SK-N-SH (cell line): Measurements from ENCODE around the gene SLC27A2. TPM values are rescaled to one million over a fixed set of nuclear protein-coding genes. Genes with fewer than 3 reads are reported as not detected.

Experiments
- CTCF ChIA-PET: fragments of 300-600, 350-600 bp; formaldehyde crosslinking; extraction: SDS; loops from one replicate; lab custom pipeline; 2021; lab: Yijun Ruan, JAX
- POLR2A ChIA-PET: fragments of 350-600 bp; sonication (Branson Sonifier 250); formaldehyde crosslinking; extraction: SDS; loops from one replicate; lab custom pipeline; 2020; ENCODE audit warnings: antibody characterized with exemption, inconsistent platforms; lab: Yijun Ruan, JAX
- DNase-seq: peaks from one replicate; pipeline ENCODE4 v3.0.0; 2012
- H2AFZ ChIP-seq: fragments of 200-600 bp; sonication (generic); 2 replicates; pipeline ENCODE4 v1.8.1; 2016; ENCODE audit warnings: antibody characterized with exemption, mild to moderate bottlenecking, low read depth
- H3F3A ChIP-seq: fragments of 200-600 bp; sonication (generic); replicated peaks from 2 replicates; pipeline ENCODE3; 2016; ENCODE audit warnings: antibody characterized with exemption, mild to moderate bottlenecking; ENCODE audit not compliant: insufficient read depth
- H3K27ac ChIP-seq, 2 experiments: fragments of 200-500 bp in 1 of 2; fragments of 200-600 bp in 1 of 2; sonication (Bioruptor generic) in 1 of 2; sonication (generic), shearing (Covaris generic) in 1 of 2; 2 replicates each; pipeline versions ENCODE4 v1.5.1 to v1.6.1; 2014 to 2016; ENCODE audit warnings: low read depth in 2 of 2, inconsistent platforms in 1 of 2, low read length in 1 of 2, mild to moderate bottlenecking in 1 of 2, mixed read lengths in 1 of 2
- H3K27me3 ChIP-seq: fragments of 200-600 bp; sonication (generic), shearing (Covaris generic); 2 replicates; pipeline ENCODE4 v1.6.1; 2016; ENCODE audit warnings: mixed run types; ENCODE audit not compliant: insufficient read depth
- H3K36me3 ChIP-seq, 2 experiments: fragments of 200-500 bp in 1 of 2; fragments of 200-600 bp in 1 of 2; sonication (Bioruptor generic) in 1 of 2; sonication (generic) in 1 of 2; replicated peaks in 1 of 2; 2 replicates each; pipeline versions ENCODE3 to v1.5.1; 2014 to 2016; ENCODE audit warnings: low read length in 1 of 2, mild to moderate bottlenecking in 1 of 2; ENCODE audit not compliant: insufficient read depth in 2 of 2, control insufficient read depth in 1 of 2
- H3K4me1 ChIP-seq, 2 experiments: fragments of 200-500 bp in 1 of 2; fragments of 200-600 bp in 1 of 2; sonication (Bioruptor generic) in 1 of 2; sonication (generic), shearing (Covaris generic) in 1 of 2; 2 replicates each; pipeline versions ENCODE4 v1.5.1 to v1.6.1; 2014 to 2016; ENCODE audit warnings: low read depth in 1 of 2, low read length in 1 of 2, mixed run types in 1 of 2; ENCODE audit not compliant: insufficient read depth in 2 of 2, control insufficient read depth in 1 of 2
- H3K4me2 ChIP-seq: fragments of 200-600 bp; sonication (generic), shearing (Covaris generic); 2 replicates; pipeline ENCODE4 v1.6.1; 2017; ENCODE audit warnings: mixed run types
- H3K4me3 ChIP-seq, 2 experiments: fragments of 200-500 bp in 1 of 2; fragments of 200-600 bp in 1 of 2; sonication (Bioruptor generic) in 1 of 2; sonication (generic), shearing (Covaris generic) in 1 of 2; 2 replicates each; pipeline versions ENCODE4 v1.5.1 to v1.8.1; 2014 to 2016; ENCODE audit warnings: low read depth in 2 of 2, inconsistent platforms in 1 of 2, low read length in 1 of 2, mild to moderate bottlenecking in 1 of 2, mixed read lengths in 1 of 2, moderate library complexity in 1 of 2
- H3K79me2 ChIP-seq: fragments of 200-600 bp; sonication (generic); 2 replicates; pipeline ENCODE4 v1.8.1; 2017; ENCODE audit warnings: mild to moderate bottlenecking; ENCODE audit not compliant: insufficient read depth
- H3K9ac ChIP-seq: fragments of 200-600 bp; sonication (generic); 2 replicates; pipeline ENCODE4 v1.6.1; 2017; ENCODE audit warnings: mixed run types
- H3K9me2 ChIP-seq: fragments of 200-600 bp; sonication (generic); 2 replicates; pipeline ENCODE4 v1.6.1; 2017; ENCODE audit warnings: mixed run types
- H3K9me3 ChIP-seq: fragments of 200-600 bp; sonication (generic); 2 replicates; pipeline ENCODE4 v1.6.1; 2017; ENCODE audit warnings: mixed run types, mild to moderate bottlenecking, moderate library complexity
- H4K20me1 ChIP-seq: fragments of 200-600 bp; sonication (generic); 2 replicates; pipeline ENCODE4 v1.6.1; 2017; ENCODE audit warnings: mild to moderate bottlenecking, mixed run types; ENCODE audit not compliant: insufficient read depth
- CHD2 ChIP-seq: fragments of 150-350 bp; IDR thresholded peaks from 2 replicates; pipeline ENCODE4 v1.6.1; 2018; ENCODE audit warnings: low read length; ENCODE audit not compliant: partially characterized antibody
- CTCF ChIP-seq: fragments of 200-600 bp; sonication (generic); IDR thresholded peaks from 2 replicates; pipeline ENCODE4 v1.6.1; 2017; ENCODE audit warnings: antibody characterized with exemption, mild to moderate bottlenecking, moderate library complexity
- EZH2phosphoT487 ChIP-seq: fragments of 200-600 bp; sonication (generic); IDR thresholded peaks from 2 replicates; pipeline ENCODE4 v1.6.1; 2017; ENCODE audit warnings: low read depth, mixed run types, mild to moderate bottlenecking, antibody characterized with exemption, moderate library complexity, borderline replicate concordance
- FOXM1 ChIP-seq: IDR thresholded peaks from 2 replicates; pipeline ENCODE4 v1.4.0; 2012; ENCODE audit warnings: low read depth, mild to moderate bottlenecking
- GABPA ChIP-seq: IDR thresholded peaks from 2 replicates; pipeline ENCODE4 v1.4.0; 2012; ENCODE audit warnings: low read depth, mild to moderate bottlenecking
- GATA2 ChIP-seq: sonication (generic); formaldehyde crosslinking; IDR thresholded peaks from 2 replicates; pipeline ENCODE4 v1.5.0; 2020; ENCODE audit warnings: mild to moderate bottlenecking, missing genetic modification reagents
- IRF3 ChIP-seq: fragments of 150-350 bp; IDR thresholded peaks from 2 replicates; pipeline ENCODE4 v1.6.1; 2016; ENCODE audit warnings: mild to moderate bottlenecking, low read depth, low read length
- JUND ChIP-seq: IDR thresholded peaks from 2 replicates; pipeline ENCODE4 v1.4.0; 2012
- MAX ChIP-seq: IDR thresholded peaks from 2 replicates; pipeline ENCODE4 v1.4.0; 2012; ENCODE audit warnings: low read depth
- MXI1 ChIP-seq: IDR thresholded peaks from 2 replicates; pipeline ENCODE4 v1.6.1; 2012; ENCODE audit warnings: mild to moderate bottlenecking, low read depth, low read length, improper control_type of control experiment
- PBX3 ChIP-seq: IDR thresholded peaks from 2 replicates; pipeline ENCODE4; 2012
- POLR2AphosphoS5 ChIP-seq: IDR thresholded peaks from 2 replicates; pipeline ENCODE4 v1.6.1; 2012; ENCODE audit warnings: low read depth, low read length
- RCOR1 ChIP-seq: fragments of 150-350 bp; IDR thresholded peaks from 2 replicates; pipeline ENCODE4 v1.6.1; 2017; ENCODE audit warnings: antibody characterized with exemption, low read length
- REST ChIP-seq: IDR thresholded peaks from 2 replicates; pipeline ENCODE4 v1.6.1; 2012; ENCODE audit warnings: mild to moderate bottlenecking, low read depth, low read length, moderate library complexity
- RFX5 ChIP-seq: IDR thresholded peaks from 2 replicates; pipeline ENCODE4 v1.6.1; 2012; ENCODE audit warnings: mild to moderate bottlenecking, improper control_type of control experiment, low read length
- USF2 ChIP-seq: fragments of 150-350 bp; IDR thresholded peaks from 2 replicates; pipeline ENCODE4 v1.6.1; 2017; ENCODE audit warnings: antibody characterized with exemption, low read length, low read depth, borderline replicate concordance
- YY1 ChIP-seq: IDR thresholded peaks from 2 replicates; pipeline ENCODE4 v1.4.0; 2012; ENCODE audit warnings: low read depth, mild to moderate bottlenecking
- ZBTB33 ChIP-seq: IDR thresholded peaks from 2 replicates; pipeline ENCODE4 v1.4.0; 2012; ENCODE audit warnings: low read depth, borderline replicate concordance
- WGBS: methylation state at CpG from one replicate; pipeline ENCODE4 v1.1.6; 2017; ENCODE audit warnings: low lambda C conversion rate; 5-methylcytosine and 5-hydroxymethylcytosine counted together
- polyA plus RNA-seq, 3 experiments: library from polyadenylated mRNA; depleted of rRNA; stranded (reverse); fragments of >200 nt; gene quantifications; 2 replicates each; pipeline ENCODE4 v1.2.3, GENCODE V29; 2012

SLC27A2 gene
- polyA plus RNA-seq, 1 of the 3 experiments (the other 2 are of a cell fraction) = 0.49 TPM

- Histone ChIP-seq H3K79me2 (no peaks in the 10 kb centered on the region), H2AFZ (no peak overlapping the region), H3K4me3 (no peak overlapping the region), H3K4me2 (no peak overlapping the region), H4K20me1 (no peaks in the 10 kb centered on the region), H3K27me3 (no peaks in the 10 kb centered on the region), H3K27ac (no peak overlapping the region), H3K4me1 (no peaks in the 10 kb centered on the region; a peak in 1 of 4 replicates), H3K36me3 (no peaks in the 10 kb centered on the region), H3K9ac (no peak overlapping the region), H3K9me3 (no peaks in the 10 kb centered on the region), H3K9me2 (no peaks in the 10 kb centered on the region), H3F3A (no peaks in the 10 kb centered on the region)
- TF ChIP-seq PBX3 (no peak), USF2 (no peak), REST (no peak), IRF3 (no peak), RCOR1 (no peak), GATA2 (CRISPR knock-in tag) (no peak), MAX (no peak), POLR2AphosphoS5 (no peak), YY1 (no peak), ZBTB33 (no peak), GABPA (no peak), FOXM1 (no peak), JUND (no peak), CHD2 (no peak), EZH2phosphoT487 (no peak), MXI1 (no peak), RFX5 (no peak), CTCF (no peak)
- WGBS = 83% methylated on average over 4 of the region's 4 CpGs
- DNase-seq = no peak
- ChIA-PET CTCF (no interaction called here), POLR2A (no interaction called here)
Observed at GRCh38 chr15:50209809-50210208, 27.8 kb downstream of the SLC27A2 start.
